Omental fat pad (tissue), 4 donors: ENCODE data around the gene WDR20. TPM values are rescaled to one million over a fixed set of nuclear protein-coding genes. Genes with fewer than 3 reads are reported as not detected.

ENCODE experiments used
- ATAC-seq: fragments of 150-250 bp; one replicate; pipeline ENCODE4 v1.9.1; 2016; ENCODE audit warnings: mild to moderate bottlenecking, moderate library complexity; ENCODE audit not compliant: low FRiP score
- DNase-seq: peaks from one replicate; pipeline ENCODE4 v3.0.0-alpha.2; 2019; ENCODE audit warnings: low spot score
- CTCF ChIP-seq, 3 donors: fragments of 450-650 bp; IDR thresholded peaks; one replicate each; pipeline ENCODE4 v1.5.1; 2016 to 2017; ENCODE audit warnings: antibody characterized with exemption in 3 of 3, mild to moderate bottlenecking in 3 of 3, moderate library complexity in 2 of 3
- total RNA-seq, 4 donors: library from RNA; depleted of rRNA; stranded (reverse); fragments of >200 nt; gene quantifications; one replicate each; pipeline ENCODE4 v1.1.0, GENCODE V29; 2016

Gene WDR20
- total RNA-seq, 4 donors from 2014 or later: 20.2 to 26.4 (median 22.0) TPM

DNA sequence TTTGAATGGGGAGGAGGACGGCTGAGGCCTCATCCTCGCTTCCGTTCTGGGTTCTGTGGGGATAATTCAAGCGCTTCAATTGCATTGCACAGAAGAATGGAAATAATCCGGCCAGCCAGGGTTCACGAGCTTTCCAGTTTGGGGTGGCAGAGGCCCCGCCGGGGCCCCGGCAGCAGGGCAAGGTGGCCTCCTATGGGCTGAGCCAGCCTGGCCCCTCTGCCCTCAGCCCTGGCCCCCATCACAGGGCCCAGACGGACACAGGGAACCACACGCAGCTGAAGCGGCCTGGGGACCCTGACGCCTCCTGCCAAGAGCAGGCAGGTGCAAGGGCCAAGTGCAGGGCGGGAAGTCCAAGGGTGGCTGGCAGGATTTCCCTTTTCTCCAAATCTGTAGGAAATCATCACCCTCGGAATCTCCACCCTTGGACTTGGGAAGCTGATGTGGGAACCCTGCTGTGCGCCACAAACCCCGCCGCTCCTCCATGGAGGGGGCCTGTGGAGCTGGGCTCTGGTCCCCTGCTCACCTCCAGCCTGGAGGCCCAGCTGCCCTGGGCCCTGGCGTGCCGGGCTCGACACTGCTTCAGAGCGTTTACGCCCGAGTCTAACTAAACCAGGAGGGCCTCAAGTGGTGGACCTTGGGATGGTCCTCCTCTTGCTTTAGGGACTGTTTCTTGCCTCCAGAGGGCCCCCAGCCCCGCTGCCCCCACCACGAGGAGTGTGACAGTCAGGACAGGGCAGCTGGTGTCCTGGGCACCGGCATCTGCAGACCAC is 86.8 kb downstream of the WDR20 start:
- no peak for ATAC-seq
- no peak for TF ChIP-seq CTCF (IDR thresholded peaks at IDR 0.05)
- no peak for DNase-seq

DNA sequence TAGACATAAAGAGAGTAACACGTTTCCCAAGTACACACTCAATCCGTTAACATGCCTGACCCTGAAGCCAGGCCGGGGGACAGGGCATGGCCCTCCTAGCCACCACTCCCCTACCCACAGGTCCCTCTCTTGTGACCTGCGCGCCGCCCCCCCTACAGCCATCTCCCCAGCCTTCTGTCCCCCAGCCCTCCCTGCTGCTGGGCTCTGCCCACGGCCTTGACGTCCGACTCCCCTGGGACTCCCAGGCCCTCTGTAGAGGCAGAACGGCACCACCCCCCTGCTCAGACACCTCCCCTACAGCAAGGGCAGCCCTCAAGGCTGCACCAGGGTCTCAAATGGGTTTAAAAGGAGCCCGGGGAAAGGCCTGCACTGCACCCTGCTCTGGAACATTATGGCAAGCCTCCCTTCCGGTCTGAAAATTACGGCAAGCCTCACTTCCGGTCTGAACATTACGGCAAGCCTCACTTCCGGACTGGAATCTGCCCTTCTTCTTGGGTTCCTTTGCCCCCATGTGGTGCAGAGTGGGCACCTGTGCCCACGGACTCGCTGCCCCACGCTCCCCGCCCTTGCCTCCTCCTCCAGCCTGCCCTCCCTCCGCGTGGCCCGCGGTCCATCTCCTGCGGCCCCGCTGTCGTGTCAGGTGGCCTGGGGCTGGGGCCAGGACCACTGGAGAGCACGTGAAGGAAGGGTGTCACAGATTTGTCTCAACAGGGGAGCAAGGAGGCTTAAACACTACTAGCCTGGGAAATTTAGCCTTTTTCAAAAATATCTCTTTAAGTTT is 87.7 kb downstream of the WDR20 start:
- TF ChIP-seq CTCF (IDR thresholded peaks at IDR 0.05): no peak
- ATAC-seq (no peak), DNase-seq (no peak)

DNA sequence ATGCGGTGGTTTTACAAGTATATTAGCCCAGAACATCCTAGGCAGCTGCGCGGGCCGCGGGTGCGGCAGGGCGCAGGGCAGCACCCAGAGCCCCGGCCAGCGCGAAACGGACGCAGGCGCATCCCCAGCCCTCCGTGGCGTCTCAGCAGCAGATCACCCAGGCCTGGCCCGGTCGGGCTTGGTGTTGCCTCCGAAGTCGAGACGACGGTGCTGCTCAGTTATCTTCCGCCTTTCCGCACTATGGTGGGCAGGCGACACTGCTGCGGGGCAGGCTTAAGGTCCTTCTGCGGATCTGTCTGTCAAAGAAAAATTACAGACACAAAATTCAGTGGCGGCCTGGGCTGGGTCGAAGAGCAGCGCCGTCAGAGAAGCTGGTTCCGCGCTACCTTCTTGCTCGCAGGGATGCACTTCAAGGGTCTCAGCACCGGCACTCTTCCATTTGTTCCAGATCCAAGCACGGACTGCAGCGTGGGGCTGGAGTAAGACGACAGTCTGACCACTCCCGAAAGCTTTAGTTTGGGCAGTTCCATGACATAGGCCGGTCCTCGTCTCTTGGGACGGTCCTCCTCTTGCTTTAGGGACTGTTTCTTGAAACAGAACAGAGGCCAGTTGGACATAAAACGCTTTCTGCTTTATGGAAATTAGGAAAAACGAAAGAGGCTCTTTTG is 89.5 kb downstream of the WDR20 start:
- no peak for TF ChIP-seq CTCF (IDR thresholded peaks at IDR 0.05)
- ATAC-seq: no peak
- DNase-seq: no peak

- ATAC-seq: no peak
- no peak for TF ChIP-seq CTCF (IDR thresholded peaks at IDR 0.05)
- DNase-seq: no peak
These were observed 90.0 kb downstream of the WDR20 start for GRCh38 chr14:102229739-102230092.

DNA sequence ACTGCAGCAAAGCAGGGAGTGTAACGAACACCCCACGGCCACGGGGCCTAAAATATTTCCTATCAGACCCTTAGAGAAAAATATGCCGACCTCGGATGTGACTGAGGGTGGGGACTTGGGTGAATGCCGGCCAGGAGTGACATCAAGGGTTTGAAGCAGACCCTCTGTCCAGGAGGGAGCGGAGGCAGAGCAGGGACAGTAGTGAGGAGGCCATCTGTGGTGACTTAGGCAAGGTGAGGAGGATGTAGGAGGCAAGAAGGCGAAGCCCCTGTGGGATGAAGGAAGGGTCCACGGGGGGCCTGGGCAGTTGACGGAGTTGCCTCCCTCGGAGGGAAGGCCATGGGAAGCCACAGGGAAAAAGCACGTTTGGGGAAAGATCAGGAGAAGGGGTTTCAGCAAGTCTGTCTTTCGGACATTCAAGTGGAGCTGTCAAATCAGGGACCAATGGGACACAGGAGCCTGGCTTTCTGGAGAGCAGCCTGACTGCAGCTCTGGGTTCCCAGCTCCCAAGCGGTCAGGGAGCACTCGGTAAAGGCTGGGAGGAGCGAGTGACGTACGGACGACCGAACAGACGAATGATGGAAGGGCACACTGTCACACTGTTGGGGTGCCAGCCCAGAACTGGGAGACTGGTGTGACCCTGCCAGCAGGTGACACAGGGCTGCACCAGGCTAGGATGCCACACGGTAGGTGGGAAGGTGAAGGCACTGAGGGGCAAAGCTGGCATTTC is 90.9 kb downstream of the WDR20 start:
- no peak for TF ChIP-seq CTCF (IDR thresholded peaks at IDR 0.05)
- ATAC-seq (no peak), DNase-seq (no peak)

DNA sequence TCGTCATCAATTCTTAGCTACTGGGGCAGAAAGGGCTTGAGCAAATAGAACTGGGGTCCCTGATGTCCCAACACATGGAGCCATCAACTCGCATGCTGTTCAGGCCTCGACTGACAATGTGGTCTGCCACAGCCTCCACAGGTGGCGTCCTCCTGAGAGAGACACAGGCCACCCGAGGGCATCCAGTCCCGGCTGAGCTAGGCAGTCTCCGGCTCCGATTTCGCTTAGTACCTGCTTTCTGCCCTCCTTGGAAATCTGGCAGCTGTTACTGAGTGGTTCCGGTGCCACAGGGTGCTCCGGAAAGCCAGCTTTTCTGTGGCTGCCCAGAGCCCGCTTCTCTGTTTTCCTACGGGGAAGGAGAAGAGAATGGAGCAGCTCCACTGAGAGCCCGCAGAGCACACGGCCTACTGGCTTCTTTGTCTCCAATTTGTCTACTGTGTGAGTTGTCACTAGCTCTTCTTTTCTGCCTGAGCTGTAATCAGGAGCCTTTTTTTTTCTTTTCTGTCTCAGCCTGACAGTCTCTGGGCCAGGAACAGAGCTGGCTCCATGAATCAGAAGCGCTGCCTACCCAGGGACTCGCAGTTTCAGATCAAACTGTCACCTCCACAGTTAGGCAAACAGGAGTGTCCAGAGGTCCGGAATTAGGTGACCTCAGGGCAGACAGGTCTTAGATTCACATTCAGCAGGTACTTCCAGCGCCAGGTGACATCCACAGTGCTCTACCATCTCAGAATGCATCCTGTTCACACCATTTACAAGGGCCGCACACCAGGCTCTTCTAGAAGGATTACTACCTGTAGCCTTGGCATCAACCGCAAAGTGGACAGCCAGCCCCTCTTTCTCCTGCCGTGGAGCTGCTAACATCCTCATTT is 92.0 kb downstream of the WDR20 start:
- no peak for DNase-seq
- ATAC-seq: no peak

More for the DNA sequence above, 92.0 kb downstream of the WDR20 start:
- no peak for TF ChIP-seq CTCF (IDR thresholded peaks at IDR 0.05)
